ENCODE results near the gene HOXC10.

Gene HOXC10

GRCh38 chr12:53992377-53992889 is 7.5 kb downstream of the HOXC10 start:
- DNase-seq (ENCODE audit: low read depth): no peak

DNA sequence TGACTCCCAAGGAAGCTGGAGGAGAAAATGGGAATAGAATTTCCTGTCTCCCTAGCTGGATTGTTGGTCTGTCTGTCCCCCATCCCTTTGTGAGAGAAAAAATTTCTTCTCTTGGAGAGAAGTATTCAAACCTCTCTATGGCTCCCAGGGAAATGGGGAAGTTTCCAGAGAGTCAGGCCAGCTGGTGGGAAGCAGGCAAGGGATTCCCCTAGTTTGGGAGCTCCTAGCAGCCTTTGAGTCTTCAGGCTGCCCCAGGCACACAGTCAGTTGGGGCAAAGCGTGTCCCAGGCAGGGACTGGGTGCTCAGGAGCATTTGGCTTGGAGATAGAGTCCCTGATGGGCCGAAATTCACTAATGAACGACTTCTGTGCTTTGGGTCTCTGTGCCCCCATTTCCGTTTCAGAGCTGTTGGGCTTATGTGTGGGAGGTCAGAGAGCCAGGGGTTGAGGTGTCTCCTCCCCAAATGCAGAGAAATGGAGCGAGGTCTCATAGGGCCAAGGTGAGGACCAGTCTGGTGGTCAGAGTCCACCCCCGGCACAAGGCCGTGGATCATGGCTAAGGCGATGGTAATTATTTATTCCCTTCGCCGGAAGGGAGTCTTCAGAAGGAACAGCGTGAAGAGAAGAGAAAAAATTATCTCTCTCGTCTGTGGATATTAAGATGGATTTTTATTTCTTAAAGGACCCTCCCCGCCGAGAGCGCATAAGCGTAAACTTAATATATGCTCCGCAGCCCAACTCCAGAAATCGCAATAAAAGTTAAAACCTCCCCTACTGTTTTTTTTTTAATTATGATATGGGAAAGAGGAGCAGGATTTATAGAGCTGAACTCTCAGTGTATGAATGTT is 8.4 kb downstream of the HOXC10 start:
- no peak for DNase-seq (ENCODE audit: low read depth)

DNA sequence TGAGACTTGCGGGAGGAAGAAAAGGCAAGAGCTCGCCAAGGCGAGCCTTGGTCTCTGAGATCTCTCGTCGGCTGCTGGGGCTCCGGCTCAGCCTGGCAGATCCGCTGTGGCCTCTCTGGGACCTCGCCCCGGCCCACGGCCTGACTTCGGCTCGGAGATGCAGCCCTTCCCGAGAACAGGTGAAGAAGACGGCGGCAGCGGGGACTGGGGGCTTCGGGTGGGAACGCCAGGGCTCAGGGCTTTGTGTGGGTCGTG is 9.0 kb downstream of the HOXC10 start:
- no peak for DNase-seq (ENCODE audit: low read depth)

- DNase-seq (ENCODE audit: low read depth): no peak
Observed at GRCh38 chr12:53994264-53995001, 9.5 kb downstream of the HOXC10 start.

- DNase-seq (ENCODE audit: low read depth): no peak
Observed at GRCh38 chr12:53995002-53995377, 10.0 kb downstream of the HOXC10 start.

DNA sequence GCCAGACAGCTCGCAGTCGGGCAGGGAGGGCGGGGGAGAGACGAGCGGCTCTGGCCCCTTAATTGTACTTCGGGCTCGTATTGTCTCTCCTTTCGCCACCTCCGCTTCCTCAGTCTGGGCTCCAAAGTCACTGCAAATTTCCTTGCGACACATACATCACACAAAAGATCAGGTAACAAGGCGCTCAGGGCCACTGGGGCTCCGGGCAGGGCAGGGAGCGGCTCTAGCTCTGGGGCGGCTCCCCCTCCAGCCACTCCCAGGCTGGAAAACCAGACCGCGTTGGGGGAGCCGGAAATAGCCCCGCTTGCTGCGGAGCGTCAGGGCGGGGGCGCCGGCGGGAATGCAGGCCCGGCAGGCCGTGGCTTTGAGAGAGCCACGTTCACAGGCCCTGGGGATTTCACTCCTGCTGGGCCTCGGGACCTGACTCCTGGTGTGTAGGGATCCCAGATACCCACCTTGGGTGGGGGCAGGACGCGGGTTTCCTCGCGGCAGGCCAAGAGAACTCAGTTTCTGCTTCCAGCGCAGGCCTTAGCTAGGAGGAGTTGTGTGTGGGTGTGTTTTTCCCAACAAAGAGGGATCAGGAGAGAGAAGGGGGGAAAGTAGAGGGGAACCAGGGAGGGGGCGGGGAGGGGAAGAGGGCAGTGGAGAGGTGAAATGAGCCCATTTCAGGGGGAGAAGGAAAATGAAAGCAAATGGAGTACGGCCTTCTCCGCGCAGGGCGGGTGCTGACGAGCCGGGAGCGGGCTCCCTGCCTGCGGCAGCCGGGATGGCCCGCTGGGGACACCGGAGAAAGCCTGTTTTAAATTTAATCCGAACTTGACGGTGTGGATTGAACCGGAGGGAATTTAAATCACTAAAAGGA is 10.7 kb downstream of the HOXC10 start:
- no peak for DNase-seq (ENCODE audit: low read depth)

DNA sequence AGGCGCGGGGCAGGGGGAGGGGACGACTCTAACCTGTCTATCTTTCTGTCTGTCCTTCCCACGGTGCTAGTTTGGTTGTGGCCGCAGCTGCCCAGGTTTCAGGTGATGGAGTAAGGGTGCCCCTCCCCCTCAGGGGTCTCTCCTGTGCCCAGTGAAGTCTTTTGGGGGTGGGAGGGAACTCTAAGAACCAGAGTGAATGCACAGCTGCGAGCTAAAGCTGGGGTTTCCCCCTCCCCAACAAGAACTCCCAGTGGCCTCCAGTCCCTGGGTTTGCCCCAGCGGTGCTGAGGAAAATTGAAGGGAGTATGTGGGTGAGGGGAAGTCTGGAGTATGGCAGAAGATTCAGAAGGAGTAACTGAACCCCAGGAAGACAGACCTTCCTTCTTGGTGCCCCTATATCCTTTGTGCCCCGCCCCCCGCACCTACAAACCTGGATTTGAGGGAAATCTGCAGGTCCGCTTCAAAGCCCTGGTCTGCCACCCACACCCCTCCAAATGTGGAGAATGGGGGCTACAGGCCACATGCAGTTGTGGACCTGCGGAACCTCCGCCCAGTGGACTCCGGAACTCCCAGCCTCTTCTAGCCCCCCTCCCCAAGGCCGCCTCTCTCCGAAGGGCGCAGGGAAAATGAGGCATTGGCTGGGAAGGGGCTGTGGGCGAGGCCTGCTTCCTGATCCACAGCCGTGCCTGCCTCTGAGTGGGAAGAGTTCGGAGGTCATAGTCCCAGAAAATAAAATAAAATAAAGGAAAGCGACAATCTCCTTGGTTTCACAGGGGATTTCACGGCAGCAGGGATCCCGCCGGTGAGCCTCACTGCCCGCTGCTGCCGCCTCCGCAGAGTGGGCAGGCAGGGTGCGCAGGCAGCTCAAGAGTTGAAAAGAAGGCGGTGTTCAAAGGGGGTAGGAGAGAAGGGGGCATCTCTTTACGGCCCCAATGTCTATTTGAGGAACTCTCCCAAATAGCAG is 11.6 kb downstream of the HOXC10 start:
- no peak for DNase-seq (ENCODE audit: low read depth)

GRCh38 chr12:53997204-53998109 is 12.5 kb downstream of the HOXC10 start:
- DNase-seq (ENCODE audit: low read depth): no peak

DNA sequence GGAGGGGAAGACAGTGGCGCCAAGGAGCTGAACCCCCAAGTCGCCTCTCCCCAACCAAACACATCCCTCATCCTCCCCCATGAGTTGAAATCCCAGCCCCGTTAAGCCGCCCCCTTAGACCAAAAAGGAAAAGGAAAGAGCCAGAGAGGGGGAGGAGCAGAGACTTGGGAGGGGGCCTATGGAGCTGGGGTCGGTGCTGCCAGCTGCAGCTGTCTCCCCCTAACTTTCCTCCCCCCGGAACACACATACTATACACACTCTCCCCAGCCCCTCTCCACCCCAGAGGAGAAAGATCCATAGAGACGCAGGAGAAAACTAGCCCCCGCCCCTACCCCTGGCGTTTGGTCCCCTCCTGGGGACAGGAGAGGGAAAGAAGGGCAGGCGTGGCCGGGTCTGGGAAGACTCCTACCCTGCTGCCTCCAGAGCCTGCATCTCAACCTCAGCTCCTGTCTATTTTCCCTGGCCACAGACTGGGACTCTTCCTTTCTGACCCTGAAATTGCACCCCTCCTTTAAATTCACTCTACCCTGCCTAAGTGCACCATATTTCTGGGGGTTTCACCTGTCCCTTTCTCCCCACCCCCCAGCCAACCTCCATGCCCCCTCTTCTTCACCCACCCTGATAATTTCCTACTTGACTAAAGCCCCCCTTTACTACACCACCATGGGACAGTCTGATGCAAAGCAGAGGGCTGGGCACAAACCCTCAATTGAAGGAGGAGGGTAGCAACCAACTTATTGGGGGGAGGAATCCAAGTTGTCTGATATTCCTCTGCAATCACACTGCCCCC is 13.4 kb downstream of the HOXC10 start:
- no peak for DNase-seq (ENCODE audit: low read depth)

- no peak for DNase-seq (ENCODE audit: low read depth)
Observed at GRCh38 chr12:53998900-53999236, 13.9 kb downstream of the HOXC10 start.

- DNase-seq (ENCODE audit: low read depth): no peak
Observed at GRCh38 chr12:53999559-54000115, 14.7 kb downstream of the HOXC10 start.

- DNase-seq (ENCODE audit: low read depth): no peak
Observed at GRCh38 chr12:54000116-54001114, 15.5 kb downstream of the HOXC10 start, which contains the start of gene HOXC9. Gene HOXC9, plus strand, starts transcription at chr12:54000161. Its CDS starts 28 bp downstream, at chr12:54000189.

DNA sequence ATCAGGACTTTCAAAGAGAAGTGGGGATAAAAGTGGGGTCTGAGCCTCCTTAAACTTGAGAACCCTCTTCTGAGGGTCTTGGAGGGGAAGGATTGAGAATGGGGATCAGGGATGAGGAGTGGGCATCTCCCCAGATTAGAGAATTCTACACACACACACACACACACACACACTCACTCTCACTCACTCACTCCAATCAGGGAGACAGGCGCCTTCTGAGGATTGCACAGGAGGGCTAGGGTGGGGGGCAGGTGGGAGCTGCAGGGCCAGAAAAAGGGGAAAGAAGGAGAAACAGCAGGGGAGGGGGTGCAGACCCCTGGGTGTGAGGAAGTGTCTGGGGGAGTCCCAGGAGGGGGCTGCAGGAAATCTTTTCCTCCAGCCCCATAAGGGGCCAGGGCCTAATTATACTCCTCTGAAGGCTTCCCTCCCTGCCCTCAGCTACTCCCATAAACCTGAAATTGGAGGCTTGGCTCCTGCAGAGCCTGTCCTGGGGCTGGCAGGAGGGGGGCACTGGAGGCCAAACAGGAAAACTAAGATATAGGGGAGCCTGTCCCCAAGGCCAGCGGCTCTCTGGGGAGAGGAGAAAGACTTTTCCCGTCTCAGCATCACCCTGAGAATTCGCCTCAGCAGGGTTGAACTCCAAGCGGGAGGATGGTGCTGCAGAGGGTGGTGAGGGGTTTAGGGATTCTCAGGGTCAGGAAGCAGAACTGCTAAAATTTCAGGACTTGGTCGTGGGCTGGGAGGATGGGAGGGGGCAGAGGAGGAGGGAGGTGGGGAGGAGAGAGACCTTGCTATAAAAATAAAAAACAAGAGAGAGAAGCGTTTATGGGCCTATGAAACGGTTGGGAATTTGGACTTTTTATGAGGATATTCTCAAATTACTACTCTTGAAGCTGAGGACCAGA is 16.6 kb downstream of the HOXC10 start:
- no peak for DNase-seq (ENCODE audit: low read depth)

GRCh38 chr12:54002278-54002914 is 17.4 kb downstream of the HOXC10 start:
- no peak for DNase-seq (ENCODE audit: low read depth)

DNA sequence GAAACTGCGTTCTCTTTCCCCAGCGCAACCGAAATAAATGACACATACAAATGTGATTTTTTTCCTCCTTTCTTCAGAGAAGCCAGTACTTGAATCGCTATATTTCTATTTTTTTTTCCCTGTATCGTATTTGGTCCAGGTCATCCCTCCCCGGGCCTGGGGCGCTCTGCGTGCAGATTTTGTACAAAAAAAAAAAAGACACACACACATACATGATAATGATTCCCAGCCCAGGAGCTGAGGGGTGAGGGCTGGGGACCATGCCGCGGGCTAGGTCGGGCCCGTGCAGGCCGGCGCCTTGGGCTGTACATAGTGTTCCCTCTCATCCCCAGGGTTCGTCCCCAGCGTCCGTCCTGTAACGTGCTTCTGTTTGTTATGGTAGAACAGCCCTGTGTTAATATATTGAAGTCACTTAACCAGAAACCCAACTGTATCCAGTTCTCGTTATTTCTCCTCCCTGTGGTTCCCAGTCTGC is 18.0 kb downstream of the HOXC10 start:
- no peak for DNase-seq (ENCODE audit: low read depth)

DNA sequence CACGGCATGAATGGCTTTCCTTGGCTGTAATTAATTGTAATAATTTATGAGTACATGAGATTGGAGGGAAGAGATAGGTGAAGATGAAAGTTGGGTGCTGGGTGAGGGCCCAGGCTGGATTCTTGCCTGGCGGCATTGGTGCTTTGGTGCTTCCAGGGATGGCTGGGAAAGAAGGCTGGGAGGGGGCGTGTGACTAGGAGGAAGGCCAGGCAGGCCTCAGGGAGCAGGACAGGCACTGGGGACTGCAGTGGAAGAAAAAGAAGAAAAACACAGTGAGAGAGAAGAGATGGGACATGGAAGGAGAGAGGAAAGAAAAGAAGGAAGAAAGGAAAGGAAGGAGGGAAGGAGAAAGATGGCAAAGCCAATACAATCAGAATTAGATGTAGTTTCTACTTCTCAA is 18.7 kb downstream of the HOXC10 start:
- no peak for DNase-seq (ENCODE audit: low read depth)

All from activated gamma-delta T cell treated with anti-CD3 and anti-CD28 coated beads, Interleukin-2, amount 50 U/mL, for 16 hours (primary cell).